GM21526 (cell line): ENCODE measurements around the gene PTPRN2.
"Not testable (repeated sequence)": the region's sequence is repeated elsewhere in the genome, so short reads cannot be mapped to it uniquely, and the experiment has no call there.

ENCODE experiments used
- ATAC-seq: cut with Tn5 transposase; IDR thresholded peaks from one replicate; pipeline ENCODE4 v1.9.1; 2021; ENCODE audit warnings: moderate library complexity; ENCODE audit not compliant: unreplicated experiment, low FRiP score

PTPRN2 gene

GRCh38 chr7:157577061-157577460, 1010.6 kb downstream of the PTPRN2 start:
- no peak for ATAC-seq

GRCh38 chr7:157576415-157576814, 1011.2 kb downstream of the PTPRN2 start:
- ATAC-seq, result no peak

GRCh38 chr7:157575777-157576176, 1011.8 kb downstream of the PTPRN2 start:
- ATAC-seq, result no peak

- no peak for ATAC-seq
These were observed 1012.6 kb downstream of the PTPRN2 start for GRCh38 chr7:157574914-157575586.

- ATAC-seq, result no peak
These were observed 1013.4 kb downstream of the PTPRN2 start for GRCh38 chr7:157574120-157574825.

- ATAC-seq, result no peak
These were observed 1014.4 kb downstream of the PTPRN2 start for GRCh38 chr7:157573244-157573643.

GRCh38 chr7:157572622-157573021, 1015.0 kb downstream of the PTPRN2 start:
- ATAC-seq, result no peak

- no peak for ATAC-seq
These were observed 1017.0 kb downstream of the PTPRN2 start for GRCh38 chr7:157570531-157571200.

GRCh38 chr7:157569967-157570366, 1017.7 kb downstream of the PTPRN2 start:
- ATAC-seq, result no peak

- ATAC-seq, result peak; percentile 72
These were observed 1018.6 kb downstream of the PTPRN2 start for GRCh38 chr7:157568770-157569584.

- no peak for ATAC-seq
These were observed 1019.4 kb downstream of the PTPRN2 start for GRCh38 chr7:157568106-157568769.

- ATAC-seq, result no peak
These were observed 1020.0 kb downstream of the PTPRN2 start for GRCh38 chr7:157567666-157568065.

- ATAC-seq, result no peak
These were observed 1021.0 kb downstream of the PTPRN2 start for GRCh38 chr7:157566631-157567006.

GRCh38 chr7:157565981-157566630, 1021.5 kb downstream of the PTPRN2 start:
- no peak for ATAC-seq

GRCh38 chr7:157565201-157565626, 1022.4 kb downstream of the PTPRN2 start:
- ATAC-seq, result no peak

GRCh38 chr7:157564517-157565177, 1023.0 kb downstream of the PTPRN2 start:
- no peak for ATAC-seq

GRCh38 chr7:157563467-157564135, 1024.0 kb downstream of the PTPRN2 start:
- not testable (repeated sequence) for ATAC-seq

- ATAC-seq, result not testable (repeated sequence)
These were observed 1024.9 kb downstream of the PTPRN2 start for GRCh38 chr7:157562522-157563398.
